Measurements from ENCODE around the gene ICA1.

- TF ChIP-seq CTCF (IDR thresholded peaks at IDR 0.05; ENCODE audit: extremely low read depth in 1 of 2, insufficient read depth in 1 of 2, low read depth in 1 of 2, low read length in 2 of 2): no peak
- no peak for TF ChIP-seq POLR2AphosphoS5 (IDR thresholded peaks at IDR 0.05; ENCODE audit: insufficient read depth, low read depth, low read length)
- TF ChIP-seq MAX (IDR thresholded peaks at IDR 0.05; ENCODE audit: insufficient read depth, insufficient read length): no peak
Measured at GRCh38 chr7:8215648-8216333, 46.2 kb downstream of the ICA1 start.

Measured in endothelial cell of umbilical vein (primary cell).